A549 (cell line): ENCODE measurements around the gene CD276.

Experiments used
- CHD4 ChIP-seq: fragments of 200-600 bp; sonication (generic); IDR thresholded peaks from 2 replicates; pipeline ENCODE4 v1.6.1; 2016; ENCODE audit warnings: antibody characterized with exemption, mild to moderate bottlenecking, borderline replicate concordance
- CTCF ChIP-seq: fragments of >200 bp; sonication (Bioruptor Twin); formaldehyde crosslinking; IDR thresholded peaks from 3 replicates; pipeline ENCODE4 v1.5.1; 2016
- HDAC2 ChIP-seq: fragments of 200-600 bp; sonication (generic); IDR thresholded peaks from 2 replicates; pipeline ENCODE4 v1.6.1; 2016
- JUN ChIP-seq, 2 experiments: fragments of >200 bp; sonication (Bioruptor Twin); formaldehyde crosslinking; IDR thresholded peaks; 2 replicates in 1 of 2; 3 replicates in 1 of 2; pipeline ENCODE4 v1.6.1; 2016 to 2017
- POLR2A ChIP-seq: IDR thresholded peaks from 2 replicates; pipeline ENCODE4 v1.6.1; 2012; ENCODE audit warnings: mild to moderate bottlenecking, low read length
- RAD21 ChIP-seq, 2 experiments: fragments of >200 bp in 1 of 2; sonication (Bioruptor Twin) in 1 of 2; formaldehyde crosslinking in 1 of 2; IDR thresholded peaks in 1 of 2; conservative IDR thresholded peaks in 1 of 2; 2 replicates in 1 of 2; 3 replicates in 1 of 2; pipeline ENCODE4 v1.6.1; 2012 to 2018; ENCODE audit warnings: inconsistent platforms in 1 of 2
- REST ChIP-seq: fragments of 200-600 bp; sonication (generic); IDR thresholded peaks from 2 replicates; pipeline ENCODE4 v1.6.1; 2016; ENCODE audit warnings: antibody characterized with exemption, mild to moderate bottlenecking, moderate library complexity
- SMC3 ChIP-seq: fragments of >200 bp; sonication (Bioruptor Twin); formaldehyde crosslinking; IDR thresholded peaks from 3 replicates; pipeline ENCODE4 v1.6.1; 2018; ENCODE audit warnings: inconsistent platforms
- USF2 ChIP-seq: fragments of 450-650 bp; IDR thresholded peaks from 2 replicates; pipeline ENCODE4 v1.6.1; 2014; ENCODE audit warnings: antibody characterized with exemption

GRCh38 chr15:73749971-73750370 is 65.8 kb downstream of the CD276 start:
- TF ChIP-seq CTCF (no peak), SMC3 (no peak), CHD4 (no peak), JUN (IDR thresholded peaks at IDR 0.05) (no peak), RAD21 (conservative IDR thresholded peaks at IDR 0.05 in 1 of 2, IDR thresholded peaks at IDR 0.05 in 1 of 2) (no peak), USF2 (no peak), REST (no peak), POLR2A (no peak), HDAC2 (no peak)
